Left ventricle myocardium inferior (tissue), 1 donor: Measurements from ENCODE around the gene WWC2. TPM values are rescaled to one million over a fixed set of nuclear protein-coding genes. Genes with fewer than 3 reads are reported as not detected.

ENCODE experiments used
- DNase-seq: peaks from one replicate; pipeline ENCODE4 v3.0.0-alpha.2; 2020
- H3K27ac ChIP-seq: fragments of 200-600 bp; replicated peaks from 2 replicates; pipeline ENCODE4 v1.8.0; 2021
- H3K27me3 ChIP-seq: fragments of 200-600 bp; 2 replicates; pipeline ENCODE4 v1.8.0; 2021; ENCODE audit warnings: low read depth
- H3K36me3 ChIP-seq: fragments of 200-600 bp; 2 replicates; pipeline ENCODE4 v1.8.0; 2021
- H3K4me1 ChIP-seq: fragments of 200-600 bp; 2 replicates; pipeline ENCODE4 v1.8.0; 2021
- H3K4me3 ChIP-seq: fragments of 200-600 bp; 2 replicates; pipeline ENCODE4 v1.8.0; 2021; ENCODE audit warnings: mild to moderate bottlenecking, moderate library complexity
- H3K9me3 ChIP-seq: fragments of 200-600 bp; replicated peaks from 2 replicates; pipeline ENCODE4 v1.8.0; 2021
- intact Hi-C: fragments of 100-400 bp; cut with micrococcal nuclease; formaldehyde crosslinking; loops from one replicate; pipeline ENCODE4 v1.11.0; 2022
- total RNA-seq: library from RNA; stranded (reverse); fragmentation: NEBNext Ultra II Directional; extraction: Animal tissue kit (Norgen Biotek cat#: 25700); gene quantifications from one replicate; pipeline ENCODE4 v1.2.1, GENCODE V29; 2021
- TF ChIP-seq, protein P1 (sequence below): fragments of 200-600 bp; IDR thresholded peaks from 2 replicates; pipeline ENCODE4 v1.8.0; 2021; ENCODE audit warnings: antibody characterized with exemption, mild to moderate bottlenecking, borderline replicate concordance
- donor health status: DM: no; HTN: yes; CAD: no; lungs with severe emphysema.

WWC2 gene
- total RNA-seq, 1 donor from 2014 or later = 42.3 TPM

- Histone ChIP-seq H3K27me3 (peaks cover 8% of the 10 kb centered on the region), H3K36me3 (no peaks in the 10 kb centered on the region), H3K4me3 (no peak overlapping the region), H3K27ac (no peak overlapping the region), H3K9me3 (no peaks in the 10 kb centered on the region), H3K4me1 (peaks cover 11% of the 10 kb centered on the region)
- intact Hi-C loops = no loop called here
- TF ChIP-seq, protein P1, sequence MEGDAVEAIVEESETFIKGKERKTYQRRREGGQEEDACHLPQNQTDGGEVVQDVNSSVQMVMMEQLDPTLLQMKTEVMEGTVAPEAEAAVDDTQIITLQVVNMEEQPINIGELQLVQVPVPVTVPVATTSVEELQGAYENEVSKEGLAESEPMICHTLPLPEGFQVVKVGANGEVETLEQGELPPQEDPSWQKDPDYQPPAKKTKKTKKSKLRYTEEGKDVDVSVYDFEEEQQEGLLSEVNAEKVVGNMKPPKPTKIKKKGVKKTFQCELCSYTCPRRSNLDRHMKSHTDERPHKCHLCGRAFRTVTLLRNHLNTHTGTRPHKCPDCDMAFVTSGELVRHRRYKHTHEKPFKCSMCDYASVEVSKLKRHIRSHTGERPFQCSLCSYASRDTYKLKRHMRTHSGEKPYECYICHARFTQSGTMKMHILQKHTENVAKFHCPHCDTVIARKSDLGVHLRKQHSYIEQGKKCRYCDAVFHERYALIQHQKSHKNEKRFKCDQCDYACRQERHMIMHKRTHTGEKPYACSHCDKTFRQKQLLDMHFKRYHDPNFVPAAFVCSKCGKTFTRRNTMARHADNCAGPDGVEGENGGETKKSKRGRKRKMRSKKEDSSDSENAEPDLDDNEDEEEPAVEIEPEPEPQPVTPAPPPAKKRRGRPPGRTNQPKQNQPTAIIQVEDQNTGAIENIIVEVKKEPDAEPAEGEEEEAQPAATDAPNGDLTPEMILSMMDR = no peak
- DNase-seq = no peak
Observed at GRCh38 chr4:183337833-183338232, 238.8 kb downstream of the WWC2 start.

- Histone ChIP-seq H3K9me3 (no peaks in the 10 kb centered on the region), H3K4me1 (peaks cover 10% of the 10 kb centered on the region), H3K27ac (no peak overlapping the region), H3K27me3 (peaks cover 31% of the 10 kb centered on the region), H3K36me3 (no peaks in the 10 kb centered on the region), H3K4me3 (peak overlapping the region; percentile 41)
- DNase-seq = peak; percentile 19
- TF ChIP-seq, protein P1 = no peak
- intact Hi-C loops = no loop called here
Observed at GRCh38 chr4:183342541-183343533, 243.8 kb downstream of the WWC2 start.

DNA sequence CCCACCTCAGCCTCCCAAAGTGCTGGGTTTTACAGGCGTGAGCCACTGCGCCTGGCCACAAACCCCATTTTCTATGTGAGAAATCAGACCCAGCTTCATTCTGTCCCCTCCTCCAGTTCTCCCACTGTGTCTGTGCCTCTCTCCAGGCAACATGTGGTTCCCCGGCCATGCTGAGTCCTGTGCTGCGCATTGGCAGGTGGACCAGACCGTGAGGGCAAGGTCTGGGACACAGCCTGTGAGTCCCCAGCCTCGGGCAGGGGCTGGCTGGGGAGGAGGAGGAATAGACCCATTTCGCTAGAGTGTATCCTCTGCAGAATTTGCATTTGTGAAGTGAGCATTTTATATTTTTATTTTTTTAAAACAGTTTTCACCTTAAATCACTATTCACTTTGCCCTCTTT, 244.7 kb downstream of the WWC2 start:
- no peak for DNase-seq
- H3K36me3 ChIP-seq = no peaks in the 10 kb centered on the region
- H3K4me3 ChIP-seq = no peak overlapping the region
- H3K4me1 ChIP-seq = peaks cover 10% of the 10 kb centered on the region
- H3K9me3 ChIP-seq = no peaks in the 10 kb centered on the region
- peaks cover 40% of the 10 kb centered on the region for H3K27me3 ChIP-seq
- no peak overlapping the region for H3K27ac ChIP-seq
- TF ChIP-seq, protein P1 = no peak
- intact Hi-C loops = no loop called here

DNA sequence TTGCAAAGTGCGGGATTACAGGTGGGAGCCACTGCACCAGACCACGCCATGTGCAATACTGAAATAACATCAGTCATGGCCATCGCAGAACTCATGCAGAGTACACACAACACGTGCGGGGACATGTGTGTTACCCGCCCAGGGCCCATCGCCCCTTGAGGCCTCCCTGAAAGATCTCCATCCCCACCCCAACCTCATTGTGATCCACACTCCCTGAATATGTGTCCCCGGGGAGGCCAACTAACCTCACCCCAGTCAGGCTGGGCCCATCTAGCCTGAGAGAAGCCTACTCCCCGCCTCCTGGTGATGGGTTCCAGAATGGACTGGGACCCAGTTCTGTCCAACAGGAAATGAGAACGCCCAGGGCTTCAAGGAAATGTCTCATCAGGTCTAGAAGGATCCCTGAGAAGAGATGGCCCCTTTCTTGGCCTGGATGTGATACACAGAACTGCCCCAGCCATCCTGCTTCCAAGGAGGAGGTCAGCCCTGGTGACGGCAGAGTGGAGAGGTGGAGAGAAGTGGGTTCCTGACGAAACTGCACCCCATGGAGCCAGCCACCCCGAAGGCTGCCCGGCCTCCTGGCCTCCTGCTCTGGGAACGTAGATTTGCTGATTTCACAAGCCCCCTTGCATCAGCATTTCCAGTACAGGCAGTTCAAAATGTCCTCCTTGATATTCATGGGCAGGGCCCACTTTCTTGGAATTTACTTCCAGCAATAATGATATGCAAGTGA, 245.6 kb downstream of the WWC2 start:
- Histone ChIP-seq H3K9me3 (no peaks in the 10 kb centered on the region), H3K4me3 (no peak overlapping the region), H3K36me3 (no peaks in the 10 kb centered on the region), H3K27me3 (peaks cover 49% of the 10 kb centered on the region), H3K4me1 (peaks cover 10% of the 10 kb centered on the region), H3K27ac (no peak overlapping the region)
- TF ChIP-seq, protein P1 = no peak
- DNase-seq = no peak
- intact Hi-C loops = no loop called here

- Histone ChIP-seq H3K36me3 (no peaks in the 10 kb centered on the region), H3K27ac (no peak overlapping the region), H3K4me1 (peaks cover 10% of the 10 kb centered on the region), H3K4me3 (no peak overlapping the region), H3K27me3 (peaks cover 54% of the 10 kb centered on the region), H3K9me3 (no peaks in the 10 kb centered on the region)
- intact Hi-C loops = no loop called here
- DNase-seq = no peak
- TF ChIP-seq, protein P1 = no peak
Observed at GRCh38 chr4:183345261-183345660, 246.2 kb downstream of the WWC2 start.
